DND-41 (cell line): ENCODE data around the gene ZFP91.

Experiments used
- EZH2 ChIP-seq: IDR thresholded peaks from 3 replicates; pipeline ENCODE4 v1.6.1; 2012; ENCODE audit warnings: borderline replicate concordance, low read depth, mild to moderate bottlenecking, moderate library complexity, low read length, inconsistent platforms; ENCODE audit not compliant: severe bottlenecking
- TF ChIP-seq, protein P1 (sequence below): IDR thresholded peaks from 2 replicates; pipeline ENCODE4 v1.5.1; 2012; ENCODE audit warnings: borderline replicate concordance, low read length, moderate library complexity, mild to moderate bottlenecking; ENCODE audit not compliant: poor library complexity, severe bottlenecking; ENCODE audit errors: extremely low read depth

DNA sequence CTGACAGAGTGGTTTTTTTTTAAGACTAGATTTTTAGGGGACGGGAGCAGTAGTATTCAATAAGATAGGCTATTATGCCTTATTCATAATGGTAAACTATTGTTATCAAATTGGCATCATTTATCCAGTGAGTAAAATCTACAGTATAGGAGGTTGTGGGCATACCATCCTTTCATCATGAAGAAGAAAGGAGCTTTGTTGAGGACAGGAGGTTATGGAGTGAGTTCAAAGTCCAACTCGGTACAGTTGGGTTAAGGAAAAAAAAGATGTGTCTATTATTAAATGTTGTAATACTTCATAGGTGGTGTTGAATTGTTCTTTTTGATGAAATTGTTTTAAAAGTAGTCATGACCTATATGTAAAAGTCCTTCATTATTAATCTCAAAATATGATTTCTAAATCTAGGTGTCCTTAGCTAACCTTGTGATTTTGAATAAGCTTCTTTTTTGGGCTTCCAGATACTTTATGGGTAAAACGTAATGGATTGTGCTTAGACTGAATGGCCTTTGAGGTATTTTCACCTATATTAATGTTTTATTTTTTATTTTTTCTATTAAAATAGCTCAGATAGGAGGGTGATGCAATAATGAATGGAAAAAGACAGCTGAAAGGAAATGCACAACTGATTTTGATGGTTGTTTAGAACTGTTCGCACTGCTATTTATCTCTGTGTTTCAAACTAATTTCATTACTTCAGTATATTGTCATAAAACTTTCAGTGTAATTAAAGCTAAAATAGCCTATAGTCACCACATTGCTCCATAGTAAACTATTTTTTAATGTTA, 28.3 kb downstream of the ZFP91 start:
- no peak for TF ChIP-seq EZH2
- TF ChIP-seq, protein P1, sequence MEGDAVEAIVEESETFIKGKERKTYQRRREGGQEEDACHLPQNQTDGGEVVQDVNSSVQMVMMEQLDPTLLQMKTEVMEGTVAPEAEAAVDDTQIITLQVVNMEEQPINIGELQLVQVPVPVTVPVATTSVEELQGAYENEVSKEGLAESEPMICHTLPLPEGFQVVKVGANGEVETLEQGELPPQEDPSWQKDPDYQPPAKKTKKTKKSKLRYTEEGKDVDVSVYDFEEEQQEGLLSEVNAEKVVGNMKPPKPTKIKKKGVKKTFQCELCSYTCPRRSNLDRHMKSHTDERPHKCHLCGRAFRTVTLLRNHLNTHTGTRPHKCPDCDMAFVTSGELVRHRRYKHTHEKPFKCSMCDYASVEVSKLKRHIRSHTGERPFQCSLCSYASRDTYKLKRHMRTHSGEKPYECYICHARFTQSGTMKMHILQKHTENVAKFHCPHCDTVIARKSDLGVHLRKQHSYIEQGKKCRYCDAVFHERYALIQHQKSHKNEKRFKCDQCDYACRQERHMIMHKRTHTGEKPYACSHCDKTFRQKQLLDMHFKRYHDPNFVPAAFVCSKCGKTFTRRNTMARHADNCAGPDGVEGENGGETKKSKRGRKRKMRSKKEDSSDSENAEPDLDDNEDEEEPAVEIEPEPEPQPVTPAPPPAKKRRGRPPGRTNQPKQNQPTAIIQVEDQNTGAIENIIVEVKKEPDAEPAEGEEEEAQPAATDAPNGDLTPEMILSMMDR, result no peak
